Lower leg skin (tissue), 4 donors: Measurements from ENCODE around the gene NUDT22. TPM values are rescaled to one million over a fixed set of nuclear protein-coding genes. Genes with fewer than 3 reads are reported as not detected.

ENCODE experiments used
- DNase-seq, 2 donors: peaks; one replicate each; pipeline ENCODE4 v3.0.0-alpha.2; 2019; ENCODE audit warnings: low spot score in 2 of 2
- H3K4me3 ChIP-seq: fragments of 200-600 bp; sonication (generic); 2 replicates; pipeline ENCODE4 v1.5.1; 2017; ENCODE audit warnings: mild to moderate bottlenecking, low read depth; ENCODE audit not compliant: poor library complexity, severe bottlenecking
- POLR2A ChIP-seq, 2 donors: fragments of 450-650 bp; IDR thresholded peaks; one replicate each; pipeline ENCODE4 v1.6.1; 2016 to 2017; ENCODE audit warnings: antibody characterized with exemption in 2 of 2, mild to moderate bottlenecking in 1 of 2, moderate library complexity in 1 of 2
- WGBS, 2 donors: methylation state at CpG; one replicate each; pipeline ENCODE4 v1.1.5; 2018; 5-methylcytosine and 5-hydroxymethylcytosine counted together
- intact Hi-C: fragments of 100-400 bp; cut with DNase I; formaldehyde crosslinking; loops from one replicate; pipeline ENCODE4 v1.15.0; 2023; ENCODE audit warnings: low total_unique reads
- total RNA-seq, 4 donors: library from RNA; depleted of rRNA; stranded (reverse); fragments of >200 nt; gene quantifications; one replicate each; pipeline ENCODE4 v1.1.0, GENCODE V29; 2016
- TF ChIP-seq, protein P1 (sequence below), 3 donors: fragments of 450-650 bp; IDR thresholded peaks; one replicate each; pipeline ENCODE4 v1.5.1; 2016; ENCODE audit warnings: antibody characterized with exemption in 3 of 3, mild to moderate bottlenecking in 3 of 3, moderate library complexity in 2 of 3

NUDT22 gene
- total RNA-seq, 4 donors from 2014 or later = 44.7 to 75.6 (median 68.3) TPM

DNA sequence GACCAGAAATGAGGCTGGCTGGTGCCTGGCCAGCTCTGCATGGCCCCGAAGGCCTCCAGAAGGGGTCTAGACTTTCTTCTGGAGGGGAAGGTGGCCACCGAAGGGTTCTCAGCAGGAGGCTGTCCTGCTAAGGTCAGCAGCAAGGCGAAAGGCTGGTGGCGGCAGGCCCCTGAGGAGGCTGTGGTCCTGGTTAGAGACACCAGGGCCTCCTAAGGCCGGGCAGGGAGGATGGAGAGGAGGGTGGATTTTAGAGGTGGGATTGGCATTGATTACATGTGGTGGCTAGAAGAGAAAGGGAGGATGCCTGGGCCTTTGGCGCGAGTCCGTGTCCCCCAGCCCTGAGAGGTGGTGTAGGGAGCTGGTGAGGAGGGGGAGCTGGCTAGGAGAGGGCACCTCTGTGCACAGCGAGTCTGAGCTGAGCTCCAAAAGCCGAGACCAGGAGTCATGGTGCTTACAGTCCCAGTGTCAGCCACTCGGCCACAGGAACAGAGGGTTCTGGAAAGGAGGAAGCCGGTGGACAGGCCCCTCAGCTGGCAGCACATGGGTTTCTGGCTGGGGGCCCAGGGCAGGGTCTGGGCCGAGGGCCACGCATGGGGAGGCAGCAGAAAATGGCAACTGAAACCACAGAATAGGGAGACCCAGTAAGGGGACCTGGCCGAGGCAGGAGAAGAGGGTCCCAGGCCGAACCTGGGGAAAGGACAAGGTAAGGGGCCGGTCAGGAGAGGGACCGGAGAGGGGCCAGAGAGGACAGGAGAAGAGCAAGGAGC, 17.1 kb upstream of the NUDT22 start:
- intact Hi-C loops = loop anchor here (5.0 kb wide), 2 partner anchors 93 to 728 kb away; partner anchors contain the start of genes CATSPERZ and GPHA2
- no peak for DNase-seq
- WGBS, 2 donors = 85 to 87% methylated on average over 17 to 18 of the region's 18 CpGs
- no peak overlapping the region for H3K4me3 ChIP-seq
- TF ChIP-seq, protein P1, sequence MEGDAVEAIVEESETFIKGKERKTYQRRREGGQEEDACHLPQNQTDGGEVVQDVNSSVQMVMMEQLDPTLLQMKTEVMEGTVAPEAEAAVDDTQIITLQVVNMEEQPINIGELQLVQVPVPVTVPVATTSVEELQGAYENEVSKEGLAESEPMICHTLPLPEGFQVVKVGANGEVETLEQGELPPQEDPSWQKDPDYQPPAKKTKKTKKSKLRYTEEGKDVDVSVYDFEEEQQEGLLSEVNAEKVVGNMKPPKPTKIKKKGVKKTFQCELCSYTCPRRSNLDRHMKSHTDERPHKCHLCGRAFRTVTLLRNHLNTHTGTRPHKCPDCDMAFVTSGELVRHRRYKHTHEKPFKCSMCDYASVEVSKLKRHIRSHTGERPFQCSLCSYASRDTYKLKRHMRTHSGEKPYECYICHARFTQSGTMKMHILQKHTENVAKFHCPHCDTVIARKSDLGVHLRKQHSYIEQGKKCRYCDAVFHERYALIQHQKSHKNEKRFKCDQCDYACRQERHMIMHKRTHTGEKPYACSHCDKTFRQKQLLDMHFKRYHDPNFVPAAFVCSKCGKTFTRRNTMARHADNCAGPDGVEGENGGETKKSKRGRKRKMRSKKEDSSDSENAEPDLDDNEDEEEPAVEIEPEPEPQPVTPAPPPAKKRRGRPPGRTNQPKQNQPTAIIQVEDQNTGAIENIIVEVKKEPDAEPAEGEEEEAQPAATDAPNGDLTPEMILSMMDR (IDR thresholded peaks at IDR 0.05) = no peak
- no peak for TF ChIP-seq POLR2A (IDR thresholded peaks at IDR 0.05)

DNA sequence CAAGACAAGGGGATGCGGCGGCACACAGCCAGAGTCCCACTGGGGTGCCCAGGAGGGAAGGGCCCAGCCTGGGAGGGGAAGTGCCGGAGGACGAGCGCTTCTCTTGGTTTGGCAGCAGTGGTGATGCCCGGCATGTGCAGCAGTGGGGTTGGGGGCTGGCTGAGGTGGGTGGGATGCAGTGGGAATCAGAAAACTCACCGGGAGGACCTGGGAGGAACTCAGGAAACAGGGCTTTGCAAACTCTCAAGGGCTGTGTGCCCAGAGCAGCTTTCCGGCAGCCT, 16.6 kb upstream of the NUDT22 start:
- no peak for DNase-seq
- 85 to 86% methylated on average over 8 of the region's 8 CpGs for WGBS, 2 donors
- intact Hi-C loops = loop anchor here (5.0 kb wide), 2 partner anchors 93 to 728 kb away; partner anchors contain the start of genes CATSPERZ and GPHA2
- no peak for TF ChIP-seq POLR2A (IDR thresholded peaks at IDR 0.05)
- TF ChIP-seq, protein P1 (IDR thresholded peaks at IDR 0.05) = no peak
- H3K4me3 ChIP-seq = no peak overlapping the region

DNA sequence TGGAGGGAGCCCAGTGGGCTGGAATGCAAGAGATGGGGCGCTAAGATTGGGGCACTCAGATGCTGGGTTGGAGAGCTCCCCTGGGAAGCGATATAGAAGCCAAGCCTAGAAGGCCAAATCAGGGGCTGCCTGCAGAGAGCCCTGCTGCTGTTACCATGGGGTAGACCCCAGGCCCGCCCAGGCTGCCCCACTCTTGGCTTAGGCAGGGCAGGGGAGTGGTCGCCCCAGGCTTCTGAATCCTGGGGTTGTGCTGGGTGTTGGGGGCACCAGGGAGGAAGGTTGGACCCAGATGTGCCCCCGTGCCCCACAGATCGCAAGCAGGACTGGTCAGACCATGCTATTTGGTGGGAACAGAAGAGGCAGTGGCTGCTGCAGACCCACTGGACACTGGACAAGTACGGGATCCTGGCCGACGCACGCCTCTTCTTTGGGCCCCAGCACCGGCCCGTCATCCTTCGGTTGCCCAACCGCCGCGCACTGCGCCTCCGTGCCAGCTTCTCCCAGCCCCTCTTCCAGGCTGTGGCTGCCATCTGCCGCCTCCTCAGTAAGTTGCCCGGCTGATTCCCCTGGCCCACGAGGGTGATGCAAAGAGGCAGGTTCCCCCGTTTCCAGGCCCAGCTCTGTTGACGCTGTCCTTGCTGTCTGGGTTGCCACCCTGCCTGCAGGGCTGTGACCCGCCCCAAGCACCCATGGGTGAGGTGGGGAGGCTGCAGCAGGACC, 15.6 kb upstream of the NUDT22 start:
- no peak overlapping the region for H3K4me3 ChIP-seq
- DNase-seq = no peak
- intact Hi-C loops = no loop called here
- WGBS, 2 donors = 89 to 92% methylated on average over 21 to 24 of the region's 24 CpGs
- TF ChIP-seq, protein P1 (IDR thresholded peaks at IDR 0.05) = no peak
- no peak for TF ChIP-seq POLR2A (IDR thresholded peaks at IDR 0.05)

DNA sequence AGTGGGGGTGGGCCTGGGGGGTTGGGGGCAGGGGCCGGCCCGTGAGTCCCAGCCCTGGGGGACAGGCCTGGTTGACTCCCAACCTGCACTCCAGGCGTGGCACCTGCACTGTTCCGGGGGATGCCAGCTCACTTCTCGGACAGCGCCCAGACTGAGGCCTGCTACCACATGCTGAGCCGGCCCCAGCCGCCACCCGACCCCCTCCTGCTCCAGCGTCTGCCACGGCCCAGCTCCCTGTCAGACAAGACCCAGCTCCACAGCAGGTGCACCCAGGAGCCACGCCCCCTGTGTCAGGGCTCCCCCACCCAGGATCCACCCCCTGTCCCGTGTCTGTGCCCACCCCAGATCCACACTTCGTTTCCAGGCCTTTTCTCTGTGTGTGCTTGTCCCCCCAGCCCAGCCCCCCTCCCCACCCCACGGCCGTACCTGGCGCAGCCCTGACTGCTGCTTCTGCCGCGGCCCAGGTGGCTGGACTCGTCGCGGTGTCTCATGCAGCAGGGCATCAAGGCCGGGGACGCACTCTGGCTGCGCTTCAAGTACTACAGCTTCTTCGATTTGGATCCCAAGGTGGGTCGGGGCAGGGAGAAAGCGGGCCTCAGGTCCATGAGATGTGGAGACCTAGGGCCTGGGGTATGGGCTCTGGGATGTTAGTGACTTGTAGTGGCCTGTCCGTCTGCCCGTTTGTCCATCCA, 14.7 kb upstream of the NUDT22 start:
- WGBS, 2 donors = 79 to 85% methylated on average over 24 to 30 of the region's 30 CpGs

DNA sequence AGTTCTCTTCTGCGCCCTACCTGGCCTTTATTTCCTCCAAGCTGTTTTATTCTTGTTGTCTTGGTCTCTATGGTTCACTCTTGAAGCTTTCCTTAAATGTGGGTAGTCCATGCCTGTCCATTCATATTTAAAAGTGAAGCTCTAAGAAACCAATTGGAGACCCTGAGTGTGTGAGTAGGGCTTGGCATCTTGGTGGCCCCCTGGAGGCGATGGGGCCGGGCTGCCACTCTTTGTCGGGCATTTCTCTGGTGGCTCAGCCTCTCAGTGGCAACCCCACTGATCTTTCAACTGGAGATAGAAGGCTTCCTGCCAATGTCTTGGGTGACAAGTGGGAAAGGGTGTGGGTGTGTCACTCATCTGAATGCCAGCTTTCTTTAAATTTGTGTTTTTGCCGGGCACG, 9.2 kb upstream of the NUDT22 start:
- WGBS, 2 donors = 81 to 85% methylated on average over 6 of the region's 6 CpGs
- no peak overlapping the region for H3K4me3 ChIP-seq
- no peak for TF ChIP-seq POLR2A (IDR thresholded peaks at IDR 0.05)
- TF ChIP-seq, protein P1 (IDR thresholded peaks at IDR 0.05) = no peak
- DNase-seq = no peak
- intact Hi-C loops = no loop called here

More for the DNA sequence above, 14.7 kb upstream of the NUDT22 start:
- H3K4me3 ChIP-seq = no peak overlapping the region
- TF ChIP-seq POLR2A (IDR thresholded peaks at IDR 0.05) = no peak
- TF ChIP-seq, protein P1 (IDR thresholded peaks at IDR 0.05) = no peak
- no peak for DNase-seq
- intact Hi-C loops = no loop called here
